ENCODE measurements around the gene DCAF11. TPM values are rescaled to one million over a fixed set of nuclear protein-coding genes. Genes with fewer than 3 reads are reported as not detected.

The DCAF11 gene
- total and polyA plus RNA-seq, 2 of the 13 experiments (the other 11 are each of a cell fraction or from before 2014, with no cell fraction given) = 150 to 257 TPM

- TF ChIP-seq, protein P1, sequence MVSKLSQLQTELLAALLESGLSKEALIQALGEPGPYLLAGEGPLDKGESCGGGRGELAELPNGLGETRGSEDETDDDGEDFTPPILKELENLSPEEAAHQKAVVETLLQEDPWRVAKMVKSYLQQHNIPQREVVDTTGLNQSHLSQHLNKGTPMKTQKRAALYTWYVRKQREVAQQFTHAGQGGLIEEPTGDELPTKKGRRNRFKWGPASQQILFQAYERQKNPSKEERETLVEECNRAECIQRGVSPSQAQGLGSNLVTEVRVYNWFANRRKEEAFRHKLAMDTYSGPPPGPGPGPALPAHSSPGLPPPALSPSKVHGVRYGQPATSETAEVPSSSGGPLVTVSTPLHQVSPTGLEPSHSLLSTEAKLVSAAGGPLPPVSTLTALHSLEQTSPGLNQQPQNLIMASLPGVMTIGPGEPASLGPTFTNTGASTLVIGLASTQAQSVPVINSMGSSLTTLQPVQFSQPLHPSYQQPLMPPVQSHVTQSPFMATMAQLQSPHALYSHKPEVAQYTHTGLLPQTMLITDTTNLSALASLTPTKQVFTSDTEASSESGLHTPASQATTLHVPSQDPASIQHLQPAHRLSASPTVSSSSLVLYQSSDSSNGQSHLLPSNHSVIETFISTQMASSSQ (IDR thresholded peaks at IDR 0.05; ENCODE audit: low read depth) = peak; percentile 51
- TF ChIP-seq, protein P1 (CRISPR knock-in tag; IDR thresholded peaks at IDR 0.05; ENCODE audit: borderline replicate concordance) = peak; percentile 65; the same call in 1 of the 2 replicates
- TF ChIP-seq ZNF367 (CRISPR knock-in tag; IDR thresholded peaks at IDR 0.05; ENCODE audit: borderline replicate concordance) (peak; percentile 79; the same call in 1 of the 2 replicates), ZNF574 (CRISPR knock-in tag; IDR thresholded peaks at IDR 0.05) (peak; percentile 69), PITX1 (CRISPR knock-in tag; IDR thresholded peaks at IDR 0.05) (0 out of 2 replicates have a peak, but pooled peaks have one; percentile 40), ZNF260 (CRISPR knock-in tag; IDR thresholded peaks at IDR 0.05; ENCODE audit: borderline replicate concordance, low read depth) (no peak), MLLT10 (CRISPR knock-in tag; IDR thresholded peaks at IDR 0.05) (0 out of 2 replicates have a peak, but pooled peaks have one; percentile 33), NFKB2 (CRISPR knock-in tag; IDR thresholded peaks at IDR 0.05; ENCODE audit: borderline replicate concordance) (no peak; the same call in none of the 2 replicates), U2AF2 (IDR thresholded peaks at IDR 0.05; ENCODE audit: low read depth, low read length) (no peak), ZNF280B (CRISPR knock-in tag; IDR thresholded peaks at IDR 0.05; ENCODE audit: borderline replicate concordance) (no peak), HINFP (CRISPR knock-in tag; IDR thresholded peaks at IDR 0.05; ENCODE audit: low read depth) (peak; percentile 33; the same call in 1 of the 2 replicates), REPIN1 (CRISPR knock-in tag; IDR thresholded peaks at IDR 0.05; ENCODE audit: borderline replicate concordance, low read depth) (peak; percentile 61), KMT2B (CRISPR knock-in tag; IDR thresholded peaks at IDR 0.05) (peak; percentile 78)
- TF ChIP-seq, protein P2, sequence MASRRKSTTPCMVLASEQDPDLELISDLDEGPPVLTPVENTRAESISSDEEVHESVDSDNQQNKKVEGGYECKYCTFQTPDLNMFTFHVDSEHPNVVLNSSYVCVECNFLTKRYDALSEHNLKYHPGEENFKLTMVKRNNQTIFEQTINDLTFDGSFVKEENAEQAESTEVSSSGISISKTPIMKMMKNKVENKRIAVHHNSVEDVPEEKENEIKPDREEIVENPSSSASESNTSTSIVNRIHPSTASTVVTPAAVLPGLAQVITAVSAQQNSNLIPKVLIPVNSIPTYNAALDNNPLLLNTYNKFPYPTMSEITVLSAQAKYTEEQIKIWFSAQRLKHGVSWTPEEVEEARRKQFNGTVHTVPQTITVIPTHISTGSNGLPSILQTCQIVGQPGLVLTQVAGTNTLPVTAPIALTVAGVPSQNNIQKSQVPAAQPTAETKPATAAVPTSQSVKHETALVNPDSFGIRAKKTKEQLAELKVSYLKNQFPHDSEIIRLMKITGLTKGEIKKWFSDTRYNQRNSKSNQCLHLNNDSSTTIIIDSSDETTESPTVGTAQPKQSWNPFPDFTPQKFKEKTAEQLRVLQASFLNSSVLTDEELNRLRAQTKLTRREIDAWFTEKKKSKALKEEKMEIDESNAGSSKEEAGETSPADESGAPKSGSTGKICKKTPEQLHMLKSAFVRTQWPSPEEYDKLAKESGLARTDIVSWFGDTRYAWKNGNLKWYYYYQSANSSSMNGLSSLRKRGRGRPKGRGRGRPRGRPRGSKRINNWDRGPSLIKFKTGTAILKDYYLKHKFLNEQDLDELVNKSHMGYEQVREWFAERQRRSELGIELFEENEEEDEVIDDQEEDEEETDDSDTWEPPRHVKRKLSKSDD (CRISPR knock-in tag; IDR thresholded peaks at IDR 0.05; ENCODE audit: low read depth) = peak; percentile 67; the same call in 1 of the 2 replicates
Measured at GRCh38 chr14:24146978-24147760, 32.6 kb downstream of the DCAF11 start, which contains the start of gene RNF31 (continued).
